H9 (cell line): ENCODE measurements around the gene ZNF212. TPM values are rescaled to one million over a fixed set of nuclear protein-coding genes. Genes with fewer than 3 reads are reported as not detected.

ENCODE experiments used
- DNase-seq: peaks from one replicate; pipeline ENCODE4 v3.0.0-alpha.2; 2017
- H2AFZ ChIP-seq: one replicate; pipeline ENCODE4 v1.6.1; 2013; ENCODE audit warnings: mild to moderate bottlenecking, low read length, control low read depth, moderate library complexity
- H2AK5ac ChIP-seq: 2 replicates; pipeline ENCODE4 v1.6.1; 2013; ENCODE audit warnings: low read length, control low read depth, mixed read lengths; ENCODE audit not compliant: insufficient read length
- H2BK120ac ChIP-seq: one replicate; pipeline ENCODE4 v1.6.1; 2013; ENCODE audit warnings: low read depth, mild to moderate bottlenecking, low read length, control low read depth, inconsistent platforms; ENCODE audit not compliant: poor library complexity, severe bottlenecking
- H2BK12ac ChIP-seq: 2 replicates; pipeline ENCODE4 v1.6.1; 2013; ENCODE audit warnings: low read length, control low read depth, mixed read lengths, low read depth; ENCODE audit not compliant: insufficient read length
- H2BK15ac ChIP-seq: 2 replicates; pipeline ENCODE4 v1.6.1; 2013; ENCODE audit warnings: low read depth, low read length, control low read depth
- H2BK20ac ChIP-seq: one replicate; pipeline ENCODE4 v1.6.1; 2013; ENCODE audit warnings: low read depth, mild to moderate bottlenecking, low read length, control low read depth, inconsistent platforms; ENCODE audit not compliant: poor library complexity, severe bottlenecking
- H2BK5ac ChIP-seq: 2 replicates; pipeline ENCODE4 v1.6.1; 2013; ENCODE audit warnings: low read length, control low read depth, mixed read lengths; ENCODE audit not compliant: insufficient read length
- H3K14ac ChIP-seq: 2 replicates; pipeline ENCODE4 v1.6.1; 2013; ENCODE audit warnings: low read length, control low read depth; ENCODE audit not compliant: insufficient read depth
- H3K18ac ChIP-seq: 2 replicates; pipeline ENCODE4 v1.6.1; 2013; ENCODE audit warnings: low read depth, mild to moderate bottlenecking, mixed read lengths, low read length, control low read depth; ENCODE audit not compliant: insufficient read length
- H3K23ac ChIP-seq: 2 replicates; pipeline ENCODE4 v1.6.1; 2013; ENCODE audit warnings: low read length, control low read depth, mixed read lengths, low read depth; ENCODE audit not compliant: insufficient read length
- H3K23me2 ChIP-seq: 2 replicates; pipeline ENCODE4 v1.6.1; 2013; ENCODE audit warnings: low read depth, mild to moderate bottlenecking, mixed read lengths, low read length, control low read depth; ENCODE audit not compliant: insufficient read length, poor library complexity, severe bottlenecking
- H3K27ac ChIP-seq: 2 replicates; pipeline ENCODE4 v1.5.1; 2013; ENCODE audit warnings: low read length, control low read depth, mixed read lengths, low read depth; ENCODE audit not compliant: insufficient read length
- H3K27me3 ChIP-seq: 2 replicates; pipeline ENCODE4 v1.6.1; 2013; ENCODE audit warnings: low read length, control low read depth, inconsistent platforms; ENCODE audit not compliant: insufficient read depth
- H3K4ac ChIP-seq: 2 replicates; pipeline ENCODE4 v1.6.1; 2013; ENCODE audit warnings: low read depth, mild to moderate bottlenecking, control low read depth, inconsistent platforms, low read length, moderate library complexity
- H3K4me1 ChIP-seq: 2 replicates; pipeline ENCODE4 v1.6.1; 2013; ENCODE audit warnings: low read length, control low read depth, inconsistent platforms; ENCODE audit not compliant: insufficient read depth
- H3K4me2 ChIP-seq: 2 replicates; pipeline ENCODE4 v1.6.1; 2013; ENCODE audit warnings: low read length, control low read depth, mixed read lengths; ENCODE audit not compliant: insufficient read length, insufficient read depth
- H3K56ac ChIP-seq: 2 replicates; pipeline ENCODE4 v1.6.1; 2013; ENCODE audit warnings: low read depth, mild to moderate bottlenecking, mixed read lengths, low read length, control low read depth; ENCODE audit not compliant: insufficient read length
- H3K79me1 ChIP-seq: 2 replicates; pipeline ENCODE4 v1.6.1; 2013; ENCODE audit warnings: low read depth, mild to moderate bottlenecking, moderate library complexity, low read length, control low read depth, inconsistent platforms; ENCODE audit not compliant: insufficient read depth, poor library complexity, severe bottlenecking
- H3K79me2 ChIP-seq: 2 replicates; pipeline ENCODE4 v1.6.1; 2013; ENCODE audit warnings: low read length, control low read depth, inconsistent platforms; ENCODE audit not compliant: insufficient read depth
- H3K9ac ChIP-seq: 2 replicates; pipeline ENCODE4 v1.6.1; 2013; ENCODE audit warnings: low read length, control low read depth, mixed read lengths; ENCODE audit not compliant: insufficient read length; ENCODE audit errors: extremely low read depth
- H3K9me3 ChIP-seq: one replicate; pipeline ENCODE4 v1.6.1; 2013; ENCODE audit warnings: low read depth, low read length, inconsistent platforms; ENCODE audit not compliant: control insufficient read depth
- H3T11ph ChIP-seq: one replicate; pipeline ENCODE4 v1.6.1; 2013; ENCODE audit warnings: mild to moderate bottlenecking, low read length, control low read depth, inconsistent platforms
- H4K20me1 ChIP-seq: one replicate; pipeline ENCODE4 v1.6.1; 2013; ENCODE audit not compliant: control insufficient read depth, insufficient read length, insufficient read depth
- H4K5ac ChIP-seq: 2 replicates; pipeline ENCODE4 v1.6.1; 2013; ENCODE audit warnings: low read depth, mild to moderate bottlenecking, mixed read lengths, low read length, control low read depth; ENCODE audit not compliant: insufficient read length
- H4K8ac ChIP-seq: replicated peaks from 2 replicates; pipeline ENCODE4 v1.6.1; 2013; ENCODE audit warnings: low read length, control low read depth, mixed read lengths, low read depth; ENCODE audit not compliant: insufficient read length
- H4K91ac ChIP-seq: 2 replicates; pipeline ENCODE4 v1.6.1; 2013; ENCODE audit warnings: low read depth, mild to moderate bottlenecking, moderate library complexity, mixed read lengths, low read length, control low read depth; ENCODE audit not compliant: insufficient read length
- H3K27ac Mint-ChIP-seq, 3 experiments: 2 replicates in 2 of 3; 3 replicates in 1 of 3; pipeline ENCODE4 v1.8.0; 2020 to 2021; ENCODE audit warnings: mixed read lengths in 3 of 3, mild to moderate bottlenecking in 1 of 3, moderate library complexity in 1 of 3
- H3K27me3 Mint-ChIP-seq: 2 replicates; pipeline ENCODE4 v1.8.0; 2021; ENCODE audit warnings: low read depth, mild to moderate bottlenecking, moderate library complexity, mixed read lengths
- H3K36me3 Mint-ChIP-seq, 3 experiments: 2 replicates in 2 of 3; 3 replicates in 1 of 3; pipeline ENCODE4 v1.8.0; 2020 to 2021; ENCODE audit warnings: low read depth in 3 of 3, mixed read lengths in 3 of 3; ENCODE audit not compliant: insufficient read depth in 1 of 3
- H3K4me1 Mint-ChIP-seq, 2 experiments: 2 replicates each; pipeline ENCODE4 v1.8.0; 2020; ENCODE audit warnings: mixed read lengths in 2 of 2
- H3K4me3 Mint-ChIP-seq, 2 experiments: 2 replicates in 1 of 2; 3 replicates in 1 of 2; pipeline ENCODE4 v1.8.0; 2020 to 2021; ENCODE audit warnings: mild to moderate bottlenecking in 2 of 2, mixed read lengths in 2 of 2, moderate library complexity in 1 of 2
- H3K9me3 Mint-ChIP-seq, 2 experiments: 2 replicates in 1 of 2; 3 replicates in 1 of 2; pipeline ENCODE4 v1.8.0; 2020; ENCODE audit warnings: mild to moderate bottlenecking in 2 of 2, mixed read lengths in 2 of 2, moderate library complexity in 1 of 2
- CTCF ChIP-seq: fragments of 200-600 bp; sonication (generic); conservative IDR thresholded peaks from 3 replicates; pipeline ENCODE4 v1.8.0; 2021; ENCODE audit warnings: antibody characterized with exemption, mild to moderate bottlenecking
- whole genome bisulfite sequencing: extraction: QIAGEN DNeasy Blood & Tissue Kit; methylation state at CpG from one replicate; pipeline ENCODE4 v1.1.7; 2013; ENCODE audit warnings: missing lambda C conversion rate, low lambda C conversion rate, mixed read lengths; ENCODE audit not compliant: insufficient read length; ENCODE audit errors: extremely low coverage; 5-methylcytosine and 5-hydroxymethylcytosine counted together
- total RNA-seq: library from RNA; stranded (reverse); gene quantifications from 2 replicates; pipeline ENCODE4 v1.2.1, GENCODE V29; 2021

The ZNF212 gene
- total RNA-seq, 1 experiment from 2014 or later: 21.1 TPM

GRCh38 chr7:149283321-149283720 lies 43.9 kb downstream of the ZNF212 start:
- no peaks in the 10 kb centered on the region for H3K9me3 ChIP-seq
- no peak overlapping the region for H4K5ac ChIP-seq
- no peak overlapping the region for H2BK20ac ChIP-seq
- Mint-ChIP-seq H3K27ac (no peak overlapping the region), H3K4me3 (no peak overlapping the region), H3K36me3 (peaks cover 10 to 28% (median 28%) of the 10 kb centered on the region in 3 experiments; a peak in 6 of 7 replicates), H3K4me1 (peaks cover 14 to 23% of the 10 kb centered on the region in 2 experiments), H3K9me3 (no peaks in the 10 kb centered on the region; a peak in 1 of 5 replicates), H3K27me3 (peaks cover 14% of the 10 kb centered on the region)
- no peak overlapping the region for H2BK120ac ChIP-seq
- no peak overlapping the region for H2BK5ac ChIP-seq
- no peak overlapping the region for H3T11ph ChIP-seq
- DNase-seq: no peak
- H3K23me2 ChIP-seq: peaks cover 10% of the 10 kb centered on the region
- no peak overlapping the region for H3K27ac ChIP-seq
- H3K14ac ChIP-seq: no peak overlapping the region
- no peaks in the 10 kb centered on the region for H4K20me1 ChIP-seq
- H2AK5ac ChIP-seq: no peak overlapping the region
- no peak overlapping the region for H3K23ac ChIP-seq
- H3K79me1 ChIP-seq: no peaks in the 10 kb centered on the region
- H3K56ac ChIP-seq: no peak overlapping the region
- H3K27me3 ChIP-seq: no peaks in the 10 kb centered on the region
- no CpG with 5 or more reads among the region's 3 CpGs for WGBS
- H3K4me1 ChIP-seq: no peaks in the 10 kb centered on the region; the same call in 1 of the 2 replicates
- no peak overlapping the region for H2BK15ac ChIP-seq
- no peak overlapping the region for H3K9ac ChIP-seq
- H3K18ac ChIP-seq: no peak overlapping the region
- no peak for TF ChIP-seq CTCF
- no peak overlapping the region for H2BK12ac ChIP-seq
- no peaks in the 10 kb centered on the region for H3K79me2 ChIP-seq
- H2AFZ ChIP-seq: no peak overlapping the region
- no peak overlapping the region for H4K8ac ChIP-seq
- no peak overlapping the region for H3K4ac ChIP-seq
- H4K91ac ChIP-seq: no peak overlapping the region
- H3K4me2 ChIP-seq: no peak overlapping the region
